GM21360 (cell line): Measurements from ENCODE around the gene SEPTIN2.
"Not testable (repeated sequence)": the region's sequence is repeated elsewhere in the genome, so short reads cannot be mapped to it uniquely, and the experiment has no call there.

Experiments used
- ATAC-seq: cut with Tn5 transposase; IDR thresholded peaks from one replicate; pipeline ENCODE4 v1.9.1; 2021; ENCODE audit warnings: mild to moderate bottlenecking, moderate library complexity; ENCODE audit not compliant: unreplicated experiment

SEPTIN2 gene

DNA sequence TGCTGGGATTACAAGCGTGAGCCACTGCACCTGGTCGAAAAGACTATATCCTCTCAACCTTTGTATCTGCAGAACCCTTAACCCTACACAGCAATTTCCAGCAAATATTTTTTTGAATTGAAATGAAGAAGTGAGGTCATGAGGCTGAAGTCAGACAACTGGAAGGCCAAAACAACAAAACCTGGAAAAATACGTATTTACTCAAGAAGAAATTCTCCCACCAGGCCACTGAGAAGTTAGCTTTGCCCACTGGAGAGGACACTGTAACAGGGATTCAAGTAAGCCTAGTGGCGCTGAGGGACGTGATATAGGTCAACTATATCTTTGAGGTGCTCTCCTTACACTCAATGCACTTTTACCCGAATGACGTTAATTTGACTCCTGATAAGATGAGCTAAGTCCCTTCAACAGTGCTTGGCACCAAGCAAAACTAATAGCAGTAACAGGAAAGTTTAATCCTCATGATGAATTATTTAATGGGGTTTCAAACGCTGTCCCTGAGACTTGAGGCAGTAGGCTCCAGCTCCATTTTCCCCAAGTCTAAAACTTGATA lies 2.1 kb upstream of the SEPTIN2 start:
- ATAC-seq: no peak

GRCh38 chr2:241314226-241315092 lies 1.3 kb upstream of the SEPTIN2 start:
- no peak for ATAC-seq

DNA sequence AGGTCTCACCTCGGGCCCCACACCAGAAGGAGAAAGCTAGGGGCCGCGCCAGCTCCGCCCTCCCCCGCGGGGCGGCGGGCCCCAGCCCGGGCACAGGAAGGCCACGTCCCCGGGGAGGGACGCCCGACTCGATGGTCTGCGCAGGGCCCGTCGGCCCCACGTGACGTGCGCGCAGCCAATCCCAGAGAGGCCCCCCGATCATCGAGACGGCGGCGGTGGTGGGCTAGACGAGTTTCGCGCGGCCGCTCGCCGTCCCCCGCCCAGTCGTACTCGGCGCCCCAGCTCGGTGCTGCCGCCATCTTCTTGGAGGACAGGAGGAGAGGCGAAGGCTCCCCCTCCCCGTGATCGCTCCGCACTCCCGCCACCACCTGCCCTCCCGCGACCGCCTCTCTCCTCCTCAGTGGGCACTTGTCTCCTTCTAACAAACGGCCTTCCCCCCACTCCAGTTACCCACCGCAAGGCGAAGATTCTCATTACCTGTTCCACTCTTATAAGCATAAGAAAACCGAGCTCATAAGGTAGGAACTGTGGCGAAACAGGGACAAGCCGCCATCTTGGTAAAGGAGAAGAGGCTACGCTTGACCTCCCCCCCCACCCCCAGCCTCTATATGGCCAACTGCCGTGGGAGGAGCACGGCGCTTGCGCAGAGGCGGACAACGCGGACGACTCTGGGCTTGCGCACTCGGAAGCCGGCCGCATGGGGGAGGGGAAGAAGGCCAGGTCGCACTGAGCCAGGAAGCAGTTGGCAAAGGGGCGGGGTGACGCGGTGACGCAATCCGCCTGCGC lies 439 bp upstream of the SEPTIN2 start, which contains the start of gene HDLBP:
TSS of gene HDLBP (minus strand) at position 580 of the 786 bp plus-strand sequence. CDS start 48,803 bp downstream, outside the sequence.
- ATAC-seq: peak; percentile 51

DNA sequence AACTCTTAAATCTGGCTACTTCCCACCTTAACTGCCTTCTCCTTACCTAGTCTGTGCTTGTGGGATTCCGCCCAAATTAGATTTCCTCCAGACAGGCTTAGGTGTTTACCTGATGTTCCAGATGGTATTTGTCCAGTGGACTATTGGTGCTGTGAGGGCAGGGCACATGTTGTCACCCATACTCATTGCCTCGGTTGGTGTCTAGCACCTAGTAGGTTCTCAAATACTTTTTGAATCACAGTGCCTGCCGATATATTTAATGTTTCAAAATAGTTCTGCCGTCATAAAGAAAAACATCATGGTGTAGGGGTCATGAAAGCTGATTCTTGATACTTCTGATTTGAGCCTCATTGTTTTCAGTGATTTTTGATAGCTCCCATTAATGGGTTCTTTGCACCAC lies 1.1 kb downstream of the SEPTIN2 start:
- no peak for ATAC-seq

- no peak for ATAC-seq
Observed at GRCh38 chr2:241317391-241317790, 1.7 kb downstream of the SEPTIN2 start.

DNA sequence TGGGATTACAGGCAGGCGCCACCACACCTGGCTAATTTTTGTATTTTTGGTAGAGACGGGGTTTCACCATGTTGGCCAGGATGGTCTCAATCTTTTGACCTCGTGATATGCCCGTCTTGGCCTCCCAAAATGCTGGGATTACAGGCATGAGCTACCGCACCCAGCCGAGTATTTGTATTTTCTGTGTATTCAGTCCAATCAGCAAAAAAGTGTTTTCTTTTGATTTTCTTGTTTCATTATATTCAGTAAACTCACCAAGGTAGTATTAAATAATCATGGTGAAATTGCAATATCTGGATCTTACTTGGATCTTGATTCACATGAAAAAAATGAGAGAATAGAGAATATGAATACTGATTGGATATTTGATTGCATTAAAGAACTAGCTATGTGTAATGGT lies 3.1 kb downstream of the SEPTIN2 start:
- ATAC-seq: not testable (repeated sequence)

GRCh38 chr2:241320394-241320793 lies 4.7 kb downstream of the SEPTIN2 start:
- ATAC-seq: no peak

DNA sequence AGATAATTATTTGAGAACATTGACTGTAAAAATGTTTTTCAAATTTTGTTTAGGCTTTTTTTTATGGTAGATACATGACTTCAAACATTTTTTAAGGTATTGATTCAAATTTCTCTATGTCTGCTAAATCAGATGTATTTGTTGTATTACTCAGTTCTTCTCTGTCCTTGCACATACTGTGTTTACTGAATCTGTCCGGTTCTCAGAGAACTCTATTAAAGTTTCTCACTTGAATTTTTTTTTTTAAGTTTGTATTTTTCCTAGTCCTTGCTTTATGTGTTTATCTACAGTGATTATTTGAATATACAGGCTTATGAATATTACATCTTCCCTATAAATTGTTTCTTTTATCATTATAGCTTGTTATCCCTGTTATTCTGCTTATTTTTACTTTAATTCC lies 5.3 kb downstream of the SEPTIN2 start:
- ATAC-seq: no peak

DNA sequence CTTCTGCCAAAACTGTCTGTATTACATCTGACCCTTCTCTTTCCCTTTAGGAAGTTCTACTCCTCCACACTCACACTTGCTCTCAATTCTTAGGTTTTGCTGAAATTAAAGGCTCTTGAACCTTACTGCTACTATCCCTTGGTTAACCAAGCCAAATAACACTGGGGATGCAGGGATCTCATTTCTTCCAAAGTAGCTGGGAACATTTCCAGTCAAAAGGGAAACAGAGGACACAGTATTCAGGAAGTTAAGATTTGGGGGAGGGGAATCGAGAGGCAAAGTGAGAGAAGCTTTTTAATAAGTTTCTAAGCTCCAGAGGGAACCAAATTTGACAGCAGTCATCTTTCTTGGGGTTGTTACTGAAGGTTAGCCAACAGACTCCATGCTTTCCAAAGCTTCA lies 6.2 kb downstream of the SEPTIN2 start:
- no peak for ATAC-seq

- no peak for ATAC-seq
Observed at GRCh38 chr2:241323778-241324177, 8.1 kb downstream of the SEPTIN2 start.

DNA sequence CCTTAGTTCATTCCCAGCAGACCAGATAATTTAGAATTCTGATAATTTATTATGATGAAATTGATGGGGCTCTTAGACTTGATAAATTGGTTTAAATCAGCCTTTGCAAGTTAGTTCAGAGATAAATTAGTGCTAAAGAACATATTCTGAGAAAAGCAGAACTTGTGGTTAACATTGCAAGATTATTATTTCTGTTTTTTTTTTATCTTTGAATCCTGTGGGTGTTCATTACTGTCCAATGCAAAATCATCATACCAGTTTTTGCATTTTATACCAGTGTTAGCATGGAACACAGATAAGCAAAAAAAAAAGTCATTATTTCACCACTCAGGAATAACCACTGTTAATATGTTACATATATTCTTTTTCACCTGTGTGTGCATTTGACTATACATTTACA lies 9.1 kb downstream of the SEPTIN2 start:
- ATAC-seq: no peak

DNA sequence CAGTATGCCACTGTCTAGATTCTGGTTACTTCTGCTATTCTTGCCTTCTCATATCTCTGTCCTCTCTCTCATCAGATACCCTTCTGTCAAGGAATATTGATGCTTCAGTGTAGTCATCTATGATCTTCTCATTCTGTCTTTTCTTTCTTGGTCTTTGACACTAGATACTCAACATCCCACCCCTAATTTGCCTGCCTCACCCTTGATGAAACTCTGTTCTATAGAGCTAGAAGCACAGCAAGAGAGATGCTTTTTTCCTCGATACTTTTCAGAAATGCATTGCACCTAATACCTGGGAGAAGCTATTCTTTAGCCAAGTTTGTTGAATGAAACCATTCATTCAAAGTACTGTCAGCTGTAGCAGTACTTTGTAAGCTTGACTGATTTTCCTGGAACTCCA lies 9.5 kb downstream of the SEPTIN2 start:
- no peak for ATAC-seq

GRCh38 chr2:241329669-241330615 lies 14.2 kb downstream of the SEPTIN2 start:
- no peak for ATAC-seq

- ATAC-seq: no peak
Observed at GRCh38 chr2:241330616-241330981, 14.9 kb downstream of the SEPTIN2 start.

DNA sequence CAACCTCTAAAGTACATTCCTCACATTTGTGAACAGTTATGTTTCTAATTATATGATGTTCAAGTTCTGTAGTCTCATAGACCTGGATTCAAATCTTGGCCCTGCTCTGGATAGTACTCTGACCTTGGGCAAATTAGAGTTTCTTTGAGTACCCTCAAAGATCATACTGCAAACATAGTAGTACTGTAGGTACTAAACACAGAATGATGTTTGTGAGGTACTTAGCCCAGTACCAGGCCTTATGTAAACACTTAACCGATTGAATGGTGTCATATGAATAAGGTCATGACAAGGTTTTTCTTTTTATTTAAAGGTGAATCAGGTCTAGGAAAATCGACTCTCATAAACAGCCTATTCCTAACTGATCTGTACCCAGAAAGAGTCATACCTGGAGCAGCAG lies 19.1 kb downstream of the SEPTIN2 start:
- ATAC-seq: no peak

DNA sequence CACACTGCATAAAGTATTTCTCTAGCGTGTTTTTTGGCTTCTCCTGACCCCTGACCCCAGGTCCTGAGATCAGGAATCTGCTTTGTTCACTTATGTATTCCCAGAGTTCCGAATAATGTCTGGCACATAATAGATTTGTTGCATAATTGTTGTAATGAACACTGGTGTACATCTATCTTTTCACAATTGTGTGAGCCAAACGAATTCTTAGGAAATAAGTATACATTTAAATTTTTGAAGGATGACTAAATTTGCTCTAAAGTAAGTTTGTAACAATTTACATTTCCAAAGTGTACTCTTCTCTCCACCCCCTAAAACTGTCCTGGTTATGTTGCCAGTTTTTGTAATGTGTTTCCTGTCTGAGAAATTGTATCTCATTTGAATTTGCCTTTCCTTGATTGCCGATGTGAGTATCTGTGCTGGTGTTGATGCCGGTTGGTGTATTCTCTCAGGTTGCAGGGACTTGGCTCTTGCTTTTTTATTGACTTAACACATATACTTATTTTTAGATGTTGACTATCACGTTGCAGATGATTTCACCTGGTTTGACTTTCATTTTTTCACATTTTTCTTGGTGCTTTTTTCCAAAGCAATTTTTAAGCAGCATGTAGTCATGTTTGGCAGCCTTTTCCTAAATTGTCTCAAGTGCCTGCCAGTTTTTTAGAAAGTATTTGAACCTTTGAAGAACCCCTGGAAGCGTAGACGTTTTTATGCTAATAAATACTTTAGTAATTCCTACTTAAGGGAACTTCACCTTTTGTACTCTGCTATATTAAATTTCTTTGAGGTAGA lies 24.3 kb downstream of the SEPTIN2 start:
- no peak for ATAC-seq

DNA sequence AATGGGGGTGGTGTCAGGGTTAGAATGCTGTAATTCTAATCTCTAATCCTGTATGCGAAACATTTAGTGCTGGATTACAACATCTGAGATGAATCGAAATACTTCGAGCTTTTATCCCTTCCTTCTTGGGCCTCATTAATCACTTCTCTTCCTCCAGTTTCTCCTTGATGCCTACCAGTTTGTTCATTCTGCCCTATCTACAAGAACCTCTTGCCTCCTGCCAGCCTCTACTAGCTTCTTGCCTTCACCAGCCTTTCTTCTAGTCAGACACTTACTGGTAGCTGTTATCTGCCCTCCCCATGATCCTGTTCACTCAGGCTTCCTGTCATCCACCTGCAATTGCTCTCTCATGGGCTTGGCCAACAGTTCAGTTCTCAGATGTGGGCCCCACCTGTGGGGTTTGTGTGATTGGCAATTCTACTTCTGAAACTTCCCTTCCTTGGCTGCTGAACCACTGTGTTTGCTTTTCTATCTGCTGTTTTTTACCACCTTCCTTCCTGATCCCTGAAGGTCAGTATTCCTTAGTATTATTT lies 25.0 kb downstream of the SEPTIN2 start:
- no peak for ATAC-seq

GRCh38 chr2:241344925-241345651 lies 29.4 kb downstream of the SEPTIN2 start:
- ATAC-seq: no peak

GRCh38 chr2:241349941-241350340 lies 34.2 kb downstream of the SEPTIN2 start:
- ATAC-seq: no peak
